ENCODE measurements around the gene OSBPL1A.

DNA sequence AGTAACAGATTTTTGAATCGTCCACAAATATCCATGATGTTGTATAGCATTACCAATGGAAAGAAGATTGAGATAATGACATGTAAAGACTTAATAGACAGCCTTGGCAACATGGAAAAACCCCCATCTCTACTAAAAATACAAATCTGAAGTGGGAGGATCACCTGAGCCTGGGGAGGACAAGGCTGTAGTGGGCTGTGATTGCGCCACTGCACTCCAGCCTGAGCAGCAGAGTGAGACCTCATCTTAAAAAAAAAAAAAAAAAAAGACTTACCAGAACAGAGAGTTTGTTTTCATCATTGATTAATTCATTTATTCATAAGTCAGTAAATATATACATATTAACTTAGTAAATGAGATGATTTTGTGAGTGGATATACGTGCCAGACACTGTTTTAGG lies 7.0 kb upstream of the OSBPL1A start:
- TF ChIP-seq CTCF (IDR thresholded peaks at IDR 0.05) (no peak), POLR2A (IDR thresholded peaks at IDR 0.05) (no peak)

All from suprapubic skin (tissue), 3 donors.